ENCODE measurements around the gene ISL1.

- no peak for TF ChIP-seq CTCF (IDR thresholded peaks at IDR 0.05; ENCODE audit: borderline replicate concordance, extremely low read depth, low read length, poor library complexity, severe bottlenecking)
- TF ChIP-seq EZH2 (IDR thresholded peaks at IDR 0.05; ENCODE audit: borderline replicate concordance, low read depth, low read length, severe bottlenecking): no peak
These were observed 2.0 kb downstream of the ISL1 start for GRCh38 chr5:51385216-51385615.

Data from DND-41 (cell line).